HG02798 (cell line): ENCODE data around the gene TACC3.

Experiments
- ATAC-seq: cut with Tn5 transposase; IDR thresholded peaks from one replicate; pipeline ENCODE4 v1.9.1; 2021; ENCODE audit warnings: mild to moderate bottlenecking; ENCODE audit not compliant: unreplicated experiment, poor library complexity

The TACC3 gene

GRCh38 chr4:1743975-1744374, 22.7 kb downstream of the TACC3 start:
- ATAC-seq, result no peak

DNA sequence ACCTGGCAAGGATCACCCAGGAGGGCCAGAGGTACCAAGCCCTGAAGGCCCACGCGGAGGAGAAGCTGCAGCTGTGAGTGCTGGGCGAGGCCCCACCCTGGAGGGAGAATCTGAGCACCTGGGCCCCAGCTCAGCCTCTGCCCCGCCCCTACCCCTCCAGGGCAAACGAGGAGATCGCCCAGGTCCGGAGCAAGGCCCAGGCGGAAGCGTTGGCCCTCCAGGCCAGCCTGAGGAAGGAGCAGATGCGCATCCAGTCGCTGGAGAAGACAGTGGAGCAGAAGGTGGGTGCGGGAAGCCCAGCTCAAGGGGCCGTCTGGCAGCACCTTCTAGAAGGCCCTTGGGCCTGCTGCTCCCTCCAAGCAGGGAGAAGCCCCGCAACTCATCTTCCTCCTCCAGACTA, 23.2 kb downstream of the TACC3 start:
- ATAC-seq, result no peak

DNA sequence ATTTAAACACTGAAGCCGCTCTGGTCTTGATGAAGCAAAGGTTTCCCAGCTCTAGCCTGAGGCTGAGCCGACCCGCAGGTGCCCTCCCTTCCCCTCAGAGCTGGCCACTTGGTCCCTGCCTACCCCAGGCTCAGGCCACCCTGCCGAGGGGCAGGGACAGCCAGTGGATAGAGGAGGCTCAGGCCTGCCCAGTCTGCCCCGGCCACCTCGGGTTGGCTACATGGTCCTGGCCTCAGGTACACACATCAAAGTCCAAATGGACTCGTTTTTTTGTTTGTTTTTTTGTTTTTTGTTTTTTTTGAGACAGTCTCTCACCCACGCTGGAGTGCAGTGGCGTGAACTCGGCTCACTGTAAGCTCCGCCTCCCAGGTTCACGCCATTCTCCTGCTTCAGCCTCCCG, 23.8 kb downstream of the TACC3 start:
- no peak for ATAC-seq

DNA sequence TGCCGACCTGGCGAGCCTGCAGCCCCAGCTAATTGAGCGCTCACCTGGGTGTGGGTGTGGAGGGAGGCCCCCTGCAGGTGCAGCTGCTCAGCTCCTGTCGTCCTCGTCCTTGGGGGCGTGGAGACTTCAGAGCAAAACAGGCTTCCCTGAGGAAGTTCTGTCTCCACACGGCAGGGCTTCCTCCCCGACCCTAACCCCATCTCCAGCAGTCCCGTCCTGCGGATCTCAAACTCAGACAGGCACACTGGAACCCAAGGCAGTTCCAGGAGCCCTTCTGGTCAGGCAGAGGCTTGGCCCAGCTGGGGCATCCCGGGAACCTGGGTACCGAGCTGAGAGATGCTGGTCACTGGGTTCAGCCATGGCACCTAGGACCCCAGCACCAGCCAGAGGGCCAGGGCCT, 24.4 kb downstream of the TACC3 start:
- no peak for ATAC-seq

- ATAC-seq, result peak; percentile 61
Observed at GRCh38 chr4:1746265-1746691, 25.0 kb downstream of the TACC3 start.

- no peak for ATAC-seq
Observed at GRCh38 chr4:1746919-1747602, 25.7 kb downstream of the TACC3 start.

GRCh38 chr4:1747603-1747967, 26.3 kb downstream of the TACC3 start:
- ATAC-seq, result no peak

DNA sequence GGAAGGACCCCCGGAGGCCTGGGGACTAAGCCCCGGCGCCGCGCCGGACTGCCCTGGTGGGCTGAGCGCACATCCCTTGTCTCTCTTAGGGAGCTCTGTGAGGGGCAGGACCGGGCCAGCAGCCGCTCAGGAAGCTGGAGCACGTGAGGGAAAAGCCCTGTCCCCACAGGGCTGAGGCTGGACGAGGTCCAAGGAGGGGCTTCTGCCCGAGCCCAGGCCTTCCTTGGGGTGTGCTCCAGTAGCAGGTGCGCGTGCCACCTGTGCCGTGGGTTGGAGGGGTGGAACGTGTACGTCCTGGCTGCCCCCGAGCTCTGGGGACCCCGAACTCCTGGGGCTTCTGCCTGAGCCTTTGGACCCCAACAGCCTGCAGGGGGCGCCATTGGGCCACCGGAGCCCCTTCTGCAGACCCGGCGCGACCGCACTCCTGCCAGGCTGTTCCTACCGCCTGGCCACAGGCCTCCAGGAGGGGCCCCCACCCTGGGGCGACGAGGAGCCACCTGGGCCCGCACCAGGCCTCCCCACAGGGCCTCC, 27.2 kb downstream of the TACC3 start:
- no peak for ATAC-seq

DNA sequence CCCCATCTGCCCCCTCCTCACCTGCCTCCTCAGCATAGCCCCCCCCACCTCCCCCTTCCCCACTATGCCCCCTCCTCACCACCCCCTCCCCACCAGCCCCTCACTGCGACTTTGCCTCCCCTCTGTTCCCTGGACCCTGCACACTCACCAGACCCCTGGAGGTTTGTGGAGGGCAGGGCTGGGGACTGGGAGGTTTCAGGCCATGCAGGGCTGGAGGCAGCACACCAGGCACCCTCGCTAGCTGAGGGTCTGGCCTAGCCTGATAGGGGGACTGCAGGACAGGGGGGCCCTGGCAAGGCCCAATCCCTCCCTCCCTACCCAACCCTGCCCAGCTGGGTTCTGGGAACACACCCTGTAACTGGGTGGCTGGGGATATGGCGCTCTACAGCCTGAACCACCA, 28.0 kb downstream of the TACC3 start:
- ATAC-seq, result no peak

GRCh38 chr4:1749826-1750225, 28.5 kb downstream of the TACC3 start:
- ATAC-seq, result no peak

DNA sequence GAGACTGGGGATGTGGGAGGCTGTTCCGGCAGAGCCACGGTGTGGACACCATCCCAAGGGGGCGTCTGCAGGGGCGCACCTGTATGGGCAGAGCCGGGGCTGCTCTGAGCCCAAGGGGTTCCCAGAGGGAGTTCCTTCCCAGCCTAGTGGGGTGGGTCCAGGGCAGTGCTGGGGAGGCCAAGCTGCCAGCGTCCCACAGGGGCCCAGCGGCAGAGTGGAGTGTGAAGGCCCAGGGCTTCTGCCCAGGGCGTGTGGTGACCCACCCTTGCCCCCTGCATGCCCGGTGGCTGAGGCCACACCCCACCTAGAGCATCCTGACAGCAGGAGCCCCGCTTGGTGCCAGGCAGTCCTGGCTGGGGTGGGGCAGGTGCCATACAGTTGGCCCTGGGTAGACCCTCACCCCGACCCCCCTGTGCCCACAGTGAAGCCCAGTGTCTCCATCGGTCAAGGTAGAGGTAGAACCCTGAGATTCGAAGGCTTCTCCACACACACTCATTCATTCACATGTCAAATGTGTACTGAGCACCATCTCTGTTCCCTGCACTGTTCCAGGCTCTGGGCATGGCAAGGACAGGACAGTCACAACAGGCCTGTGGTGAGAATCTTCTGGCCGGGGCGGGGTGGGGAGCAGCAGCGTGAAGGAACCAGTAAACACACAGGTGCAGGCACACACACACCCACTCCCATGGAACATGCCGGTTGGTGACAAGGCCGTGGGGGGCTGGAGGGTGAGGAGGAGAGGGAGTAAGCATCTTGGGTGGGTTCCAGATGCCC, 29.2 kb downstream of the TACC3 start:
- ATAC-seq, result no peak

- no peak for ATAC-seq
Observed at GRCh38 chr4:1751155-1751918, 30.0 kb downstream of the TACC3 start.

DNA sequence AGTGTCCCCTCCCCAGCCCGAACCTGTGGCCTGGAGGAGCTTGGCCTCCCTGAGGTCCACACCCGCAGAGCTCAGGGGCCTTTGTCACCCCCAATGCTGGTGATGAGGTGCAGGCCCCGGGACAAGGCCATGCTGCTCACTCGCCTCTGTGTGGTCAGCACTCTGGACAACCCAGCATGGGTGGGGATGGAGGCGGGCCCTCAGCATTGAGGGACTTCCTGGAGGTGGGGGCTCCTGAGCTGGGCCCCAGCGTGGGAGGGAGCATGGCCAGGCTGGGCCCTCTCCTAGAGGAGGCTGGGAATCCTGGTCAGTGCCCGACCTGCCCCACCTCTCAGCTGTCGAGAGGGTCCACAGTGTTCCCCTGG, 30.6 kb downstream of the TACC3 start:
- no peak for ATAC-seq

DNA sequence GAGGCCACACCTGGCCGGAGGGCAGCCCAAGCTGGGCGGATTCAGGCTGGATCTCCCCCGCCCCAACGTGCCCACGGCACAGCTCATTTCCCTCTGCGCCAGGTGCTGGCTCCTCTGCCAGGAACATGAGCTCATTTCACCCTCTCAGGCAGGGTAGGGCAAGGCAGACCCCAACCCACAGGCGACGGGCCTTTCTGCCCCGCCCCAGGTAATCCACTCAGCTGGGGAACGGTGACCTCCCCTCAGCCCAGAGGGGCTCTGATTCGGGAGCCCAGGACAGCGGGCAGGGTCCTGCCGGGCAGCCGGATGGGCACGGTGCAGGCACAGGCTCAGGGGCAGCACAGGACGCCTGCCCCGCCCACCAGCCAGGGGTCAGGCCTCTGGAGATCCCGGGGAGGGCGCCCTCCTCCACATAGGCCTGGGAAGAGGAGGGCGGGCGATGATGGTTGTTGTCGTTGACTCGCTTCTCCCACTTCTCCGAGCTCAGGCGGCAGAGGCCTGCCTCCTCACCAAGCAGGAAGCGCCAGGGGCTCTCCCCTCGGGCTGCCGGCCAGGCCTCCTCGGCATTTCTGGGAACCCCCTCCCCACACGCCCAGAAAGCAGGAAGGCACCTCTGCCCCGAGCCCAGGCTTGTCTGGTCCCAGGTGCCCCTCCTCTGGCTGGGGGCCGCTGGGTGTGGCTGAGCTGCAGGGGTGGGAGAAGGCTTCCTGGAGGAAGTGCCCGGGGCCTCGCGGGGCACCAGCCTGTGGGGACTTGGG, 31.1 kb downstream of the TACC3 start:
- no peak for ATAC-seq

DNA sequence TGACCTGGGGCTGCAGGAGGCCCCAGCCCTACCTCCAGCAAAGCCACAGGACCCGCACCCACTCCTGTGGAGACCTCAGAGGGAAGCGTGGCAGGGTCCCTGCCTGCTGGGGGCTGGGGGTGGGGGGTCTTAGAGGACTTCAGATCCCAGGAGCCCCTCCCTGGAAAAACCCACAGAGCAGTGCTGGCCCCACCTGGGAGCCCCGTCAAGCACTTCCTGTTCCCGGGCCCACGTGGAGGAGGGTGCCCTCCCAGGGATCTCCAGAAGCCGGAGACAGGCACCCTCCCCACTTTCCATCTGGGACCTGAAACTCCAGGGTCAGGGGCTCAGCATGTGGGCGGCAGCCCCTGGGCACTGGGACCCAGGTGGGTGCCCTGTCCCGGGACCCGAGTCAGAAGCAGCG, 32.0 kb downstream of the TACC3 start:
- ATAC-seq, result no peak

- ATAC-seq, result no peak
Observed at GRCh38 chr4:1753697-1754311, 32.5 kb downstream of the TACC3 start.

DNA sequence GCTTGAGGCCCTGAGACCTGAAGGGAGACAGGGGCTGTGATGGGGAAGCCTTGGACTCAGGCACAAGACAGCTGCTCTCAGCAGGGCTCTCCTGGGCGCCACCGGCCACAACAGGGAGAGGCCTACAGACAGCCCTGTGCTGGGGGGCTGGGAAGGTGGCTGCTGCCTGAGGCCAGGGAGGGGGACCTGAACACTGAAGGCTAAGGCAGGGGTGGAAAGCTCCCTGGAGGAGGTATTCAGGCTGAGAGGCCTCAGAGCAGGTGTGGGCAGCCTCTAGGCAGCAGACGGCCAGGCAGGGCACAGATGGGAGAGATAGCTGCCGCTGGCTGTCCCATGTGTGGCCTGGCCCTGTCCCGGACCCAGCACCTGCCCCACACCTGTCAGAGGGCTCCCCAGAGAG, 33.0 kb downstream of the TACC3 start:
- ATAC-seq, result no peak

DNA sequence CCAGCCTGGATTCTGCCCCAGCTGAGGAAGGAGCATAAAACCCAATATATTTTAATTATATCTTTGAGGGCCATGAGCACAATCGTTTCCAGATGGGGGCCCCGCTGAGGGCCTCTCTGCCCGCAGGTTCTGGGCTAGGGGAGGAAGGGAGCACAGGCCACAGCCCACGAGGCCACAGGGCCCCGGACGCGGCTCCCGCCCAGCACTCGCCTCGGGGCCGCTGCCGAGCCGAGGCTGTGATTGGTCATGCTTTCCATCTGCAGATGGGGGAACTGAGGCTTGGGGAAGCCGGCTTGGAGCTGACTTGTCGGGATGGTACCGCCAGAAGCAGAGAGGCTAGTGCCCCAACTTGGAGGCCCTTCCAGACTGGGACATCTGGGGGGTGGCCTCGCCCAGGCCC, 34.0 kb downstream of the TACC3 start:
- no peak for ATAC-seq

DNA sequence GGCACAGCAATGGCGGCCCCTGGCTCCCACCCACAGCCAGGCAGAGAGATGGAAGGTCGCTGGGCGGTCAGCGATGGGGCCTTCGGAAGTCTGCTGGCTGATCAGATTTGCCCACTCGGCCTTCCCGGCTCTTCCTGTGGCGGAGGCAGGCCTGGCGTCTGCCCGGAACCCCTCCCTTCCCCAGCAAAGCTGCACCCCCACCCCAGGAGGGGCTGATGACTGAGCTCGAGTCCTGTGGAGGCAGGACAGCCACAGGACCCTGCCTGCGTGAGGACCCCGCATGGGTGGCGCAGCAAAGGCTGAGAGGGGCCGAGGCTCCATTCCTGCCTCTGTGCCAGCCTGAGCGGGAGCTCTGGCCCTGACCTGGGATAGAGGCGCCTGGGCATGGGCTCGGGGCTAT, 34.8 kb downstream of the TACC3 start:
- ATAC-seq, result no peak
